ENCODE measurements around the gene TSPAN5.
"Not testable (repeated sequence)": the region's sequence is repeated elsewhere in the genome, so short reads cannot be mapped to it uniquely, and the experiment has no call there.

TSPAN5 gene

GRCh38 chr4:98555798-98556445 lies 102.5 kb downstream of the TSPAN5 start:
- Histone ChIP-seq H3K9me3 (ENCODE audit: control insufficient read depth, insufficient read depth, low read length) (no peaks in the 10 kb centered on the region), H3K36me3 (ENCODE audit: control insufficient read depth, insufficient read depth, low read length) (no peaks in the 10 kb centered on the region), H3K4me1 (ENCODE audit: control insufficient read depth, insufficient read depth, low read length) (peaks cover 26% of the 10 kb centered on the region), H3K9ac (ENCODE audit: low read depth, low read length) (no peak overlapping the region), H3K27me3 (ENCODE audit: control insufficient read depth, insufficient read depth, low read length) (no peaks in the 10 kb centered on the region), H3K4me3 (ENCODE audit: low read depth, low read length) (no peak overlapping the region)

- H3K27me3 ChIP-seq (ENCODE audit: control insufficient read depth, insufficient read depth, low read length): no peaks in the 10 kb centered on the region
- H3K9ac ChIP-seq (ENCODE audit: low read depth, low read length): no peak overlapping the region
- H3K4me1 ChIP-seq (ENCODE audit: control insufficient read depth, insufficient read depth, low read length): no peaks in the 10 kb centered on the region
- H3K36me3 ChIP-seq (ENCODE audit: control insufficient read depth, insufficient read depth, low read length): no peaks in the 10 kb centered on the region
- H3K9me3 ChIP-seq (ENCODE audit: control insufficient read depth, insufficient read depth, low read length): no peaks in the 10 kb centered on the region
- no peak overlapping the region for H3K4me3 ChIP-seq (ENCODE audit: low read depth, low read length)
These were observed 111.4 kb downstream of the TSPAN5 start for GRCh38 chr4:98546910-98547594.

GRCh38 chr4:98544818-98545414 lies 113.5 kb downstream of the TSPAN5 start:
- Histone ChIP-seq H3K36me3 (ENCODE audit: control insufficient read depth, insufficient read depth, low read length) (no peaks in the 10 kb centered on the region), H3K27me3 (ENCODE audit: control insufficient read depth, insufficient read depth, low read length) (no peaks in the 10 kb centered on the region), H3K9ac (ENCODE audit: low read depth, low read length) (no peak overlapping the region), H3K4me1 (ENCODE audit: control insufficient read depth, insufficient read depth, low read length) (no peaks in the 10 kb centered on the region), H3K4me3 (ENCODE audit: low read depth, low read length) (no peak overlapping the region), H3K9me3 (ENCODE audit: control insufficient read depth, insufficient read depth, low read length) (no peaks in the 10 kb centered on the region)

GRCh38 chr4:98544141-98544817 lies 114.1 kb downstream of the TSPAN5 start:
- H3K9ac ChIP-seq (ENCODE audit: low read depth, low read length): no peak overlapping the region
- no peaks in the 10 kb centered on the region for H3K27me3 ChIP-seq (ENCODE audit: control insufficient read depth, insufficient read depth, low read length)
- H3K9me3 ChIP-seq (ENCODE audit: control insufficient read depth, insufficient read depth, low read length): no peaks in the 10 kb centered on the region
- H3K36me3 ChIP-seq (ENCODE audit: control insufficient read depth, insufficient read depth, low read length): no peaks in the 10 kb centered on the region
- no peak overlapping the region for H3K4me3 ChIP-seq (ENCODE audit: low read depth, low read length)
- no peaks in the 10 kb centered on the region for H3K4me1 ChIP-seq (ENCODE audit: control insufficient read depth, insufficient read depth, low read length)

- Histone ChIP-seq H3K36me3 (ENCODE audit: control insufficient read depth, insufficient read depth, low read length) (no peaks in the 10 kb centered on the region), H3K4me1 (ENCODE audit: control insufficient read depth, insufficient read depth, low read length) (no peaks in the 10 kb centered on the region), H3K9me3 (ENCODE audit: control insufficient read depth, insufficient read depth, low read length) (no peaks in the 10 kb centered on the region), H3K9ac (ENCODE audit: low read depth, low read length) (no peak overlapping the region), H3K4me3 (ENCODE audit: low read depth, low read length) (no peak overlapping the region), H3K27me3 (ENCODE audit: control insufficient read depth, insufficient read depth, low read length) (no peaks in the 10 kb centered on the region)
These were observed 116.4 kb downstream of the TSPAN5 start for GRCh38 chr4:98542011-98542410.

- Histone ChIP-seq H3K4me1 (ENCODE audit: control insufficient read depth, insufficient read depth, low read length) (peaks cover 5% of the 10 kb centered on the region), H3K4me3 (ENCODE audit: low read depth, low read length) (no peak overlapping the region), H3K27me3 (ENCODE audit: control insufficient read depth, insufficient read depth, low read length) (no peaks in the 10 kb centered on the region), H3K9ac (ENCODE audit: low read depth, low read length) (no peak overlapping the region), H3K36me3 (ENCODE audit: control insufficient read depth, insufficient read depth, low read length) (no peaks in the 10 kb centered on the region), H3K9me3 (ENCODE audit: control insufficient read depth, insufficient read depth, low read length) (no peaks in the 10 kb centered on the region)
These were observed 117.6 kb downstream of the TSPAN5 start for GRCh38 chr4:98540803-98541202.

- H3K9ac ChIP-seq (ENCODE audit: low read depth, low read length): no peak overlapping the region
- H3K27me3 ChIP-seq (ENCODE audit: control insufficient read depth, insufficient read depth, low read length): no peaks in the 10 kb centered on the region
- H3K36me3 ChIP-seq (ENCODE audit: control insufficient read depth, insufficient read depth, low read length): no peaks in the 10 kb centered on the region
- peaks cover 5% of the 10 kb centered on the region for H3K4me1 ChIP-seq (ENCODE audit: control insufficient read depth, insufficient read depth, low read length)
- H3K4me3 ChIP-seq (ENCODE audit: low read depth, low read length): no peak overlapping the region
- H3K9me3 ChIP-seq (ENCODE audit: control insufficient read depth, insufficient read depth, low read length): no peaks in the 10 kb centered on the region
These were observed 118.7 kb downstream of the TSPAN5 start for GRCh38 chr4:98539741-98540140.

- Histone ChIP-seq H3K4me1 (ENCODE audit: control insufficient read depth, insufficient read depth, low read length) (peaks cover 5% of the 10 kb centered on the region), H3K9me3 (ENCODE audit: control insufficient read depth, insufficient read depth, low read length) (no peaks in the 10 kb centered on the region), H3K4me3 (ENCODE audit: low read depth, low read length) (no peak overlapping the region), H3K27me3 (ENCODE audit: control insufficient read depth, insufficient read depth, low read length) (no peaks in the 10 kb centered on the region), H3K9ac (ENCODE audit: low read depth, low read length) (no peak overlapping the region), H3K36me3 (ENCODE audit: control insufficient read depth, insufficient read depth, low read length) (no peaks in the 10 kb centered on the region)
These were observed 119.1 kb downstream of the TSPAN5 start for GRCh38 chr4:98539299-98539698.

- Histone ChIP-seq H3K36me3 (ENCODE audit: control insufficient read depth, insufficient read depth, low read length) (no peaks in the 10 kb centered on the region), H3K9ac (ENCODE audit: low read depth, low read length) (no peak overlapping the region), H3K27me3 (ENCODE audit: control insufficient read depth, insufficient read depth, low read length) (no peaks in the 10 kb centered on the region), H3K9me3 (ENCODE audit: control insufficient read depth, insufficient read depth, low read length) (no peaks in the 10 kb centered on the region), H3K4me3 (ENCODE audit: low read depth, low read length) (no peak overlapping the region), H3K4me1 (ENCODE audit: control insufficient read depth, insufficient read depth, low read length) (peaks cover 5% of the 10 kb centered on the region)
These were observed 121.8 kb downstream of the TSPAN5 start for GRCh38 chr4:98536631-98537030.

GRCh38 chr4:98534146-98534545 lies 124.3 kb downstream of the TSPAN5 start:
- not testable (repeated sequence) for H3K27me3 ChIP-seq (ENCODE audit: control insufficient read depth, insufficient read depth, low read length); H3K4me1 ChIP-seq (ENCODE audit: control insufficient read depth, insufficient read depth, low read length); H3K4me3 ChIP-seq (ENCODE audit: low read depth, low read length); H3K9me3 ChIP-seq (ENCODE audit: control insufficient read depth, insufficient read depth, low read length); H3K9ac ChIP-seq (ENCODE audit: low read depth, low read length); H3K36me3 ChIP-seq (ENCODE audit: control insufficient read depth, insufficient read depth, low read length)

- Histone ChIP-seq H3K27me3 (ENCODE audit: control insufficient read depth, insufficient read depth, low read length) (no peaks in the 10 kb centered on the region), H3K9ac (ENCODE audit: low read depth, low read length) (no peak overlapping the region), H3K36me3 (ENCODE audit: control insufficient read depth, insufficient read depth, low read length) (no peaks in the 10 kb centered on the region), H3K4me3 (ENCODE audit: low read depth, low read length) (no peak overlapping the region), H3K9me3 (ENCODE audit: control insufficient read depth, insufficient read depth, low read length) (no peaks in the 10 kb centered on the region), H3K4me1 (ENCODE audit: control insufficient read depth, insufficient read depth, low read length) (no peaks in the 10 kb centered on the region)
These were observed 127.8 kb downstream of the TSPAN5 start for GRCh38 chr4:98530572-98530971.
